Measurements from ENCODE around the gene SLC26A5.

SLC26A5 gene

DNA sequence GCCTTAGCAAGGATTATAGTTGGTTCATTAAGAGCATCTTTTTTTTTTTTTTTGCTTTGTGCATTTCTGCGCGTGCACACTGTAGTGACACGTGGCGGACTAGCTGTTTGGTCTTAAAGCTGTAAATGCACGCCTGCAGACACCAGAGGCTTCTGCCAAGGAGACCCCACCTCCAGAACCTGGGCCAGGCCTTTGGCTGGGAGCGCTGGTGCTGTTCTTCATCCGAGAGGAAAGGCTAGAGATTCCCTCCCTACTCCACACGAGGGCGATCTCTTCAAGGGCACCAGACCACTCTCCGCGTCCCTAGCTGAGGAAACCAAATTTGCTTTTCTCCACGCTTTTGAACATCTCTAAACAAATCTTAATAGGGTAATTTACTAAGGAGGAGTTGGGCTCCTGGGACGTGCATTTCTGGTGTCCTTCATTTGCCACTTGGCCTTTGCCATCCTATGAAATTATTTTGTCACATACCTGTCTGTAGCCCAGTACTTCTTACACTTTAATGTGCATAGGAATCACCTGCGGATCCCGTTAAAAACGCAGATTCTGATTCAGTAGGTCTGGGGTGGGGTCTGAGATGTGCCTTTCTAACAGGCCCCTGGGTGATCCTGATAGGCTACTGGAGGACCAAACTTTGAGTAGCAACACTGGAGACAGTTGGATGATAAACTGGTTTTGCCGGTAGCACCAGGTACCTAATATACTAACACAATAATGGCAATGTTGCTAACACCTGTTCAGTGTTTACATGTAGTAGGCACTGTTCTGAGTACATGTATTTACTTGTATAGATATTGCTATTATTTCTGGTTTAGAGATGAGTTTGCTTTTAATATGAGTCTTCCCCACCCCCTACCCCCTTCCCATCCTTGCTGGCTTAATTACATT lies 1.3 kb upstream of the SLC26A5 start:
- no peak overlapping the region for H2AK5ac ChIP-seq (ENCODE audit: low read depth, low read length)
- H3K23ac ChIP-seq (ENCODE audit: low read depth, low read length, poor library complexity) = no peak overlapping the region
- no peak overlapping the region for H4K8ac ChIP-seq (ENCODE audit: low read depth, low read length)
- H3K27me3 ChIP-seq (ENCODE audit: control insufficient read depth in 3 of 3, insufficient read depth in 3 of 3, low read depth in 1 of 3, low read length in 3 of 3) = peaks cover 2 to 58% (median 28%) of the 10 kb centered on the region in 3 experiments
- H3K18ac ChIP-seq (ENCODE audit: low read length) = no peak overlapping the region
- no CpG with 5 or more reads among the region's 17 CpGs for WGBS, 2 donors (ENCODE audit: extremely low coverage in 2 of 2, insufficient read length in 2 of 2, insufficient replicate concordance in 1 of 2)
- no peak overlapping the region for H3K27ac ChIP-seq (replicated peaks; ENCODE audit: low read length)
- H3K9ac ChIP-seq (ENCODE audit: low read depth, low read length, poor library complexity) = no peak overlapping the region
- H2BK120ac ChIP-seq (ENCODE audit: low read depth, low read length) = no peak overlapping the region
- no peaks in the 10 kb centered on the region for H3K36me3 ChIP-seq (replicated peaks in 1 of 2; ENCODE audit: control insufficient read depth in 2 of 2, insufficient read depth in 2 of 2, low read length in 2 of 2)
- no peak overlapping the region for H2BK12ac ChIP-seq (ENCODE audit: low read length)
- no peak overlapping the region for H2AFZ ChIP-seq (ENCODE audit: low read length)
- H4K91ac ChIP-seq (ENCODE audit: low read depth, low read length, poor library complexity) = no peak overlapping the region
- no peak overlapping the region for H2BK5ac ChIP-seq (ENCODE audit: low read length)
- no peak overlapping the region for H2BK15ac ChIP-seq (ENCODE audit: low read length)
- peak; percentile 54 for DNase-seq (ENCODE audit: low spot score)
- no peaks in the 10 kb centered on the region for H3K9me3 ChIP-seq (replicated peaks in 1 of 2; ENCODE audit: control insufficient read depth in 2 of 2, insufficient read depth in 1 of 2, low read depth in 1 of 2, low read length in 2 of 2)
- H3K4me3 ChIP-seq (ENCODE audit: low read length in 2 of 2) = no peak overlapping the region
- H3K14ac ChIP-seq (ENCODE audit: low read length) = no peak overlapping the region
- H3K79me1 ChIP-seq (ENCODE audit: low read depth, low read length) = no peaks in the 10 kb centered on the region
- no peak overlapping the region for H3K4ac ChIP-seq (ENCODE audit: low read length)
- peaks cover 5% of the 10 kb centered on the region in 2 donors for H3K4me1 ChIP-seq (ENCODE audit: control insufficient read depth in 2 of 2, insufficient read depth in 1 of 2, low read depth in 1 of 2, low read length in 2 of 2)
- H3K4me2 ChIP-seq (ENCODE audit: insufficient read depth, low read length, poor library complexity, severe bottlenecking) = no peak overlapping the region

DNA sequence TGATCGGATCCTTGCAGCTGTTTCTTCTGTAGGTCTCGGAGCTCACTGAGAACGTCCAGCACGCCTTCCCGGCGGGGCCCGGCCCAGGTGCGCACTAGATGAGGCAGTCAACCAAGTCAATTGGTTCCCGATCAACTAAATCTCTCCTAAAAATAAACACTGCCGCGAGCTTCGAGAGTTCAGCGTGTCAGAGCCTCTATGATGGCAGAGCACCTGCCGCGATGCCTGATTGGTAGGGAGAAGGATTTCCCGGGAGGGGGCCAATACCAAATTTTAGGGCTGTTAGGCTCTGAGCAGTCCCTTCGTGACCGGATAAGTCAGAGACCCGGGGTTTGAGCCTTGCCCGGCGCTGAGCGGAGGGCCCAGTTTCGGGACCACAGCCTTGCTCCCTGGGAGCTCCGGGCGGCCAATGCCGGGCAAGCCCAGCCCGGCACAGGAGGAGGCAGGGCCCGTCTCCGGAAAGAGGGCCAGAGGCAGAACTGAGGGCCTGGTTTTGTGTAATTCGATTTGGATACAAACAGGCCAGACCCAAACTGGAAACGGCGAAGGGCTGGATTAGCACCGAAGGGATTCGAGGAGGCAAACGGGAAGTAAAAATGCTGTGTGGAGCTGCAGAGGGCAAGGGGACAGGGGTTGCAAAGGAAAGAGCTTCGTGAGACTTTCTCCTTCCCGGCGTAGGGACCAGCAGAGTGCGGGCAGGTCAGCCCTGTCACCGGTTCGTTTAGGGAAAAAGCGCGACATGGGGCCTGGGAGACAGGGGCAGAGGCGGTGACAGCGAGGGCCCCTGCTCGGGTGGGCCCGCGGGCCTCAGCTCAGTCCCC lies 569 bp downstream of the SLC26A5 start:
- peak; percentile 17 for DNase-seq (ENCODE audit: low spot score)
- H3K27ac ChIP-seq (replicated peaks; ENCODE audit: low read length) = no peak overlapping the region

DNA sequence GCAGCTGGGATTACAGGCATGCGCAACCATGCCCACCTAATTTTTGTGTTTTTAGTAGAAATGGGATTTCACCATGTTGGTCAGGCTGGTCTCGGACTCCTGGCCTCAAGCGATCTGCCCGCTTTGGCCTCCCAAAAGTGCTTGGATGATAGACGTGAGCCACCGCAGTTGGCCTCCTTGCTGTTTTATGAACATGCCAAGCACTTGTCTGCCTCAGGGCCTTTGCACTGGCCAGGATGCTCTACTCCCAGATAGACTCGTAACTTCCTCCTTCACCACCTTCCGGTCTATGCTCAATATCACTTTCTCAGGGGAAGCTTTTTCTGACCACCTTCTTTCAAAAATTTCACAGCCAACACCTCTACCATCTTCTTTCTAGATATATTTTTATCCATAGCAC lies 6.3 kb downstream of the SLC26A5 start:
- H3K27me3 ChIP-seq (ENCODE audit: control insufficient read depth in 3 of 3, insufficient read depth in 3 of 3, low read depth in 1 of 3, low read length in 3 of 3) = peaks cover 0 to 44% (median 8%) of the 10 kb centered on the region in 3 experiments

More for the DNA sequence above, 569 bp downstream of the SLC26A5 start:
- Histone ChIP-seq H3K4me3 (ENCODE audit: low read length in 2 of 2) (peak overlapping the region; percentile 2 to 74), H3K9ac (ENCODE audit: low read depth, low read length, poor library complexity) (peak overlapping the region; percentile 64), H2BK12ac (ENCODE audit: low read length) (no peak overlapping the region), H3K9me3 (replicated peaks in 1 of 2; ENCODE audit: control insufficient read depth in 2 of 2, insufficient read depth in 1 of 2, low read depth in 1 of 2, low read length in 2 of 2) (no peaks in the 10 kb centered on the region), H4K91ac (ENCODE audit: low read depth, low read length, poor library complexity) (no peak overlapping the region), H3K14ac (ENCODE audit: low read length) (no peak overlapping the region), H3K4ac (ENCODE audit: low read length) (no peak overlapping the region), H3K18ac (ENCODE audit: low read length) (peak overlapping the region; percentile 3), H3K27me3 (ENCODE audit: control insufficient read depth in 3 of 3, insufficient read depth in 3 of 3, low read depth in 1 of 3, low read length in 3 of 3) (peaks cover 2 to 74% (median 28%) of the 10 kb centered on the region in 3 experiments), H2AFZ (ENCODE audit: low read length) (peak overlapping the region; percentile 86), H4K8ac (ENCODE audit: low read depth, low read length) (no peak overlapping the region), H2BK15ac (ENCODE audit: low read length) (no peak overlapping the region), H2BK5ac (ENCODE audit: low read length) (no peak overlapping the region), H2BK120ac (ENCODE audit: low read depth, low read length) (no peak overlapping the region), H2AK5ac (ENCODE audit: low read depth, low read length) (no peak overlapping the region), H3K4me1 (ENCODE audit: control insufficient read depth in 2 of 2, insufficient read depth in 1 of 2, low read depth in 1 of 2, low read length in 2 of 2) (peaks cover 5% of the 10 kb centered on the region in 2 donors), H3K23ac (ENCODE audit: low read depth, low read length, poor library complexity) (no peak overlapping the region), H3K79me1 (ENCODE audit: low read depth, low read length) (no peaks in the 10 kb centered on the region), H3K4me2 (ENCODE audit: insufficient read depth, low read length, poor library complexity, severe bottlenecking) (peak overlapping the region; percentile 64), H3K36me3 (replicated peaks in 1 of 2; ENCODE audit: control insufficient read depth in 2 of 2, insufficient read depth in 2 of 2, low read length in 2 of 2) (no peaks in the 10 kb centered on the region)
- WGBS, 2 donors (ENCODE audit: extremely low coverage in 2 of 2, insufficient read length in 2 of 2, insufficient replicate concordance in 1 of 2) = no CpG with 5 or more reads among the region's 48 CpGs

DNA sequence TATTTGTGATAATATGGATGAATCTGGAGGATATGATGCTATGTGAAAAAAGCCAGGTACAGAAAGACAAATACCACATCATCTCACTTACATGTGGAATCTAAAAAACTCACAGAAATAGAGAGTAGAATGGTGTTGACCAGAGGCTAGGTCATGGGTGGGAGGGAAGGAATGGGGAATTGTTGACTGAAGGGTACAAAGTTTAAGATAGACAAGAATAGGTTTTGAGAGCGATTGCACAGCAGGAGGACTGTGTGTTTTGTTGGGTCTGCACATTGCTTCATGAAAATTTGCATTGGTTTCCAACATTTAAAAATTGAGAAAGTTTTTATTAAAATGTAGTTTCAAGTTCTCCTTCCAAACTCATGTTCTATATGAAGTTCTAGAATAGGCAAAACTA lies 8.4 kb downstream of the SLC26A5 start:
- Histone ChIP-seq H3K4ac (ENCODE audit: low read length) (no peak overlapping the region), H2AFZ (ENCODE audit: low read length) (no peak overlapping the region), H3K23ac (ENCODE audit: low read depth, low read length, poor library complexity) (no peak overlapping the region), H3K4me3 (ENCODE audit: low read length in 2 of 2) (no peak overlapping the region), H3K36me3 (replicated peaks in 1 of 2; ENCODE audit: control insufficient read depth in 2 of 2, insufficient read depth in 2 of 2, low read length in 2 of 2) (no peaks in the 10 kb centered on the region), H2BK12ac (ENCODE audit: low read length) (no peak overlapping the region), H3K27me3 (ENCODE audit: control insufficient read depth in 3 of 3, insufficient read depth in 3 of 3, low read depth in 1 of 3, low read length in 3 of 3) (peaks cover 0 to 24% (median 0%) of the 10 kb centered on the region in 3 experiments), H2BK5ac (ENCODE audit: low read length) (no peak overlapping the region), H2BK120ac (ENCODE audit: low read depth, low read length) (no peak overlapping the region), H4K91ac (ENCODE audit: low read depth, low read length, poor library complexity) (no peak overlapping the region), H3K4me2 (ENCODE audit: insufficient read depth, low read length, poor library complexity, severe bottlenecking) (no peak overlapping the region), H3K27ac (replicated peaks; ENCODE audit: low read length) (no peak overlapping the region), H3K79me1 (ENCODE audit: low read depth, low read length) (no peaks in the 10 kb centered on the region), H3K4me1 (ENCODE audit: control insufficient read depth in 2 of 2, insufficient read depth in 1 of 2, low read depth in 1 of 2, low read length in 2 of 2) (no peaks in the 10 kb centered on the region), H3K9me3 (replicated peaks in 1 of 2; ENCODE audit: control insufficient read depth in 2 of 2, insufficient read depth in 1 of 2, low read depth in 1 of 2, low read length in 2 of 2) (no peaks in the 10 kb centered on the region), H3K18ac (ENCODE audit: low read length) (no peak overlapping the region), H3K9ac (ENCODE audit: low read depth, low read length, poor library complexity) (no peak overlapping the region), H2BK15ac (ENCODE audit: low read length) (no peak overlapping the region), H3K14ac (ENCODE audit: low read length) (no peak overlapping the region), H4K8ac (ENCODE audit: low read depth, low read length) (no peak overlapping the region), H2AK5ac (ENCODE audit: low read depth, low read length) (no peak overlapping the region)
- DNase-seq (ENCODE audit: low spot score) = no peak
- whole genome bisulfite sequencing, 2 donors (ENCODE audit: extremely low coverage in 2 of 2, insufficient read length in 2 of 2, insufficient replicate concordance in 1 of 2) = no CpG with 5 or more reads among the region's 1 CpG

More for the DNA sequence above, 6.3 kb downstream of the SLC26A5 start:
- Histone ChIP-seq H3K23ac (ENCODE audit: low read depth, low read length, poor library complexity) (no peak overlapping the region), H2AFZ (ENCODE audit: low read length) (no peak overlapping the region), H4K8ac (ENCODE audit: low read depth, low read length) (no peak overlapping the region), H3K36me3 (replicated peaks in 1 of 2; ENCODE audit: control insufficient read depth in 2 of 2, insufficient read depth in 2 of 2, low read length in 2 of 2) (no peaks in the 10 kb centered on the region), H2BK5ac (ENCODE audit: low read length) (no peak overlapping the region), H3K27ac (replicated peaks; ENCODE audit: low read length) (no peak overlapping the region), H3K9me3 (replicated peaks in 1 of 2; ENCODE audit: control insufficient read depth in 2 of 2, insufficient read depth in 1 of 2, low read depth in 1 of 2, low read length in 2 of 2) (no peaks in the 10 kb centered on the region), H3K4me1 (ENCODE audit: control insufficient read depth in 2 of 2, insufficient read depth in 1 of 2, low read depth in 1 of 2, low read length in 2 of 2) (no peaks in the 10 kb centered on the region), H3K79me1 (ENCODE audit: low read depth, low read length) (no peaks in the 10 kb centered on the region), H4K91ac (ENCODE audit: low read depth, low read length, poor library complexity) (no peak overlapping the region), H3K4me2 (ENCODE audit: insufficient read depth, low read length, poor library complexity, severe bottlenecking) (no peak overlapping the region), H3K18ac (ENCODE audit: low read length) (no peak overlapping the region), H2BK12ac (ENCODE audit: low read length) (no peak overlapping the region), H2BK120ac (ENCODE audit: low read depth, low read length) (no peak overlapping the region), H2AK5ac (ENCODE audit: low read depth, low read length) (no peak overlapping the region), H3K4ac (ENCODE audit: low read length) (no peak overlapping the region), H3K9ac (ENCODE audit: low read depth, low read length, poor library complexity) (peak overlapping the region; percentile 16), H2BK15ac (ENCODE audit: low read length) (no peak overlapping the region), H3K14ac (ENCODE audit: low read length) (no peak overlapping the region), H3K4me3 (ENCODE audit: low read length in 2 of 2) (no peak overlapping the region)
- no peak for DNase-seq (ENCODE audit: low spot score)
- no CpG with 5 or more reads among the region's 8 CpGs for WGBS, 2 donors (ENCODE audit: extremely low coverage in 2 of 2, insufficient read length in 2 of 2, insufficient replicate concordance in 1 of 2)

Measured in neuronal stem cell (in vitro differentiated cells).